ENCODE data around the gene C2orf42. TPM values are rescaled to one million over a fixed set of nuclear protein-coding genes. Genes with fewer than 3 reads are reported as not detected.

Gene C2orf42
- total and polyA plus RNA-seq, 10 of the 15 experiments (the other 5 are each of a cell fraction or from before 2014, with no cell fraction given) = 5.5 to 19.8 (median 11.5) TPM

DNA sequence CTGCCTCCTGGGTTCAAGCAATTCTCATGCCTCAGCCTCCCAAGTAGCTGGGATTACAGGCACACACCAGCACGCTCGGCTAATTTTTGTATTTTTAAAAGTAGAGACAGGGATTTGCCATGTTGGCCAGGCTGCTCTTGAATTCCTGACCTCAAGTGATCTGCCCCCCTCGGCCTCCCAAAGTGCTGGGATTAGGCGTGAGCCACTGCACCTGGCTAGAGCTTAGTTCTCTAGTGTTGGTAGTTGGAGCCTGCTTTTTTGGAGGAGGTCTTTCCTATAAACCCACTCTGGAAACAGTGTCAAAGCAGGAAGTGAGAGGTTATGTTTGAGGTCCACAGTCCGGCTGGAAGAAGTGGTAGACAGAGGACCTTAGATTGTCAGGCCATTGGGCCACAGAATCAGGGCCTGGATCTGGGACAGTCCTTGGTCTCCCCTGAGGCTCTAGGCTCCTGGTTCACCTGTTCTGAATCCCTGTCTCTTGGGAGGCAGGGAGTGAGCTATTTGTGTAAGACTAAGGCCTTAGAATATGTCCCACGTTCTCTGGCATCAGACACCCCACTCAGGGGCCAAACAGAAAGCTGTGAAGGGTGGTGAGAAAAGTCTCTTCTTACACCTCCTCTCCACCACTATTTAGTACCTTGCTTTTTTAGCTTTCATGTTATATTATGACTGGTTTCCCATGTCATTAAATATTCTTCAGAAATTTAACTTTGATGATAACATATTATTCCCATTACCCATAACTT is 69.0 kb downstream of the C2orf42 start (continued):
- TF ChIP-seq POLR2AphosphoS5 (IDR thresholded peaks at IDR 0.05; ENCODE audit: low read length) (peak; percentile 47; the same call in 1 of the 2 replicates), ETV6 (conservative IDR thresholded peaks at IDR 0.05 in 1 of 2, IDR thresholded peaks at IDR 0.05 in 1 of 2; ENCODE audit: borderline replicate concordance in 1 of 2, low read depth in 1 of 2) (no peak), ZNF217 (IDR thresholded peaks at IDR 0.05) (peak; percentile 23; the same call in 1 of the 2 replicates), IKZF2 (IDR thresholded peaks at IDR 0.05) (peak; percentile 40 to 66; a peak in 2 of 4 replicates), NR2F1 (conservative IDR thresholded peaks at IDR 0.05) (no peak), CHD1 (IDR thresholded peaks at IDR 0.05; ENCODE audit: low read depth, low read length) (no peak), YY1 (IDR thresholded peaks at IDR 0.05; ENCODE audit: low read depth, low read length) (no peak), EED (IDR thresholded peaks at IDR 0.05; ENCODE audit: low read depth) (peak; percentile 20; the same call in 1 of the 2 replicates), BHLHE40 (IDR thresholded peaks at IDR 0.05; ENCODE audit: borderline replicate concordance in 1 of 2, low read depth in 2 of 2, low read length in 1 of 2) (no peak), RAD21 (IDR thresholded peaks at IDR 0.05; ENCODE audit: insufficient read depth, low read depth, low read length) (no peak), DPF2 (IDR thresholded peaks at IDR 0.05) (peak; percentile 81), POLR2A (IDR thresholded peaks at IDR 0.05; ENCODE audit: low read depth, low read length) (peak; percentile 12; the same call in 1 of the 2 replicates)
- TF ChIP-seq, protein P1, sequence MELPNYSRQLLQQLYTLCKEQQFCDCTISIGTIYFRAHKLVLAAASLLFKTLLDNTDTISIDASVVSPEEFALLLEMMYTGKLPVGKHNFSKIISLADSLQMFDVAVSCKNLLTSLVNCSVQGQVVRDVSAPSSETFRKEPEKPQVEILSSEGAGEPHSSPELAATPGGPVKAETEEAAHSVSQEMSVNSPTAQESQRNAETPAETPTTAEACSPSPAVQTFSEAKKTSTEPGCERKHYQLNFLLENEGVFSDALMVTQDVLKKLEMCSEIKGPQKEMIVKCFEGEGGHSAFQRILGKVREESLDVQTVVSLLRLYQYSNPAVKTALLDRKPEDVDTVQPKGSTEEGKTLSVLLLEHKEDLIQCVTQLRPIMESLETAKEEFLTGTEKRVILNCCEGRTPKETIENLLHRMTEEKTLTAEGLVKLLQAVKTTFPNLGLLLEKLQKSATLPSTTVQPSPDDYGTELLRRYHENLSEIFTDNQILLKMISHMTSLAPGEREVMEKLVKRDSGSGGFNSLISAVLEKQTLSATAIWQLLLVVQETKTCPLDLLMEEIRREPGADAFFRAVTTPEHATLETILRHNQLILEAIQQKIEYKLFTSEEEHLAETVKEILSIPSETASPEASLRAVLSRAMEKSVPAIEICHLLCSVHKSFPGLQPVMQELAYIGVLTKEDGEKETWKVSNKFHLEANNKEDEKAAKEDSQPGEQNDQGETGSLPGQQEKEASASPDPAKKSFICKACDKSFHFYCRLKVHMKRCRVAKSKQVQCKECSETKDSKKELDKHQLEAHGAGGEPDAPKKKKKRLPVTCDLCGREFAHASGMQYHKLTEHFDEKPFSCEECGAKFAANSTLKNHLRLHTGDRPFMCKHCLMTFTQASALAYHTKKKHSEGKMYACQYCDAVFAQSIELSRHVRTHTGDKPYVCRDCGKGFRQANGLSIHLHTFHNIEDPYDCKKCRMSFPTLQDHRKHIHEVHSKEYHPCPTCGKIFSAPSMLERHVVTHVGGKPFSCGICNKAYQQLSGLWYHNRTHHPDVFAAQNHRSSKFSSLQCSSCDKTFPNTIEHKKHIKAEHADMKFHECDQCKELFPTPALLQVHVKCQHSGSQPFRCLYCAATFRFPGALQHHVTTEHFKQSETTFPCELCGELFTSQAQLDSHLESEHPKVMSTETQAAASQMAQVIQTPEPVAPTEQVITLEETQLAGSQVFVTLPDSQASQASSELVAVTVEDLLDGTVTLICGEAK (IDR thresholded peaks at IDR 0.05; ENCODE audit: borderline replicate concordance) = no peak
- TF ChIP-seq, protein P2, sequence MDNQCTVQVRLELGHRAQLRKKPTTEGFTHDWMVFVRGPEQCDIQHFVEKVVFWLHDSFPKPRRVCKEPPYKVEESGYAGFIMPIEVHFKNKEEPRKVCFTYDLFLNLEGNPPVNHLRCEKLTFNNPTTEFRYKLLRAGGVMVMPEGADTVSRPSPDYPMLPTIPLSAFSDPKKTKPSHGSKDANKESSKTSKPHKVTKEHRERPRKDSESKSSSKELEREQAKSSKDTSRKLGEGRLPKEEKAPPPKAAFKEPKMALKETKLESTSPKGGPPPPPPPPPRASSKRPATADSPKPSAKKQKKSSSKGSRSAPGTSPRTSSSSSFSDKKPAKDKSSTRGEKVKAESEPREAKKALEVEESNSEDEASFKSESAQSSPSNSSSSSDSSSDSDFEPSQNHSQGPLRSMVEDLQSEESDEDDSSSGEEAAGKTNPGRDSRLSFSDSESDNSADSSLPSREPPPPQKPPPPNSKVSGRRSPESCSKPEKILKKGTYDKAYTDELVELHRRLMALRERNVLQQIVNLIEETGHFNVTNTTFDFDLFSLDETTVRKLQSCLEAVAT (IDR thresholded peaks at IDR 0.05) = 0 out of 2 replicates have a peak, but pooled peaks have one; percentile 66
